Trophoblast cell (in vitro differentiated cells and primary cell): ENCODE measurements around the gene B3GAT1.
A peak's percentile ranks its signal among the peaks of the same experiment; 100 is the strongest.

ENCODE experiments used
- DNase-seq, 2 donors: peaks; one replicate each; pipeline ENCODE4 v3.0.0-alpha.2; 2016
- H2AFZ ChIP-seq: 2 replicates; pipeline ENCODE4 v1.6.1; 2013; ENCODE audit warnings: low read length, moderate library complexity, mild to moderate bottlenecking; ENCODE audit not compliant: insufficient read depth, poor library complexity
- H2AK5ac ChIP-seq: 2 replicates; pipeline ENCODE4 v1.6.1; 2013; ENCODE audit warnings: mild to moderate bottlenecking, low read length
- H2BK120ac ChIP-seq: 2 replicates; pipeline ENCODE4 v1.6.1; 2013; ENCODE audit warnings: low read length, mild to moderate bottlenecking, moderate library complexity; ENCODE audit not compliant: insufficient read depth, poor library complexity
- H2BK12ac ChIP-seq: 2 replicates; pipeline ENCODE4 v1.6.1; 2013; ENCODE audit warnings: mild to moderate bottlenecking, low read length, moderate library complexity
- H2BK5ac ChIP-seq: 2 replicates; pipeline ENCODE4 v1.6.1; 2013; ENCODE audit warnings: low read length, low read depth, moderate library complexity, mild to moderate bottlenecking; ENCODE audit not compliant: poor library complexity
- H3K14ac ChIP-seq: 2 replicates; pipeline ENCODE4 v1.6.1; 2013; ENCODE audit warnings: mild to moderate bottlenecking, low read length
- H3K18ac ChIP-seq: 2 replicates; pipeline ENCODE4 v1.6.1; 2013; ENCODE audit warnings: mild to moderate bottlenecking, low read length
- H3K23ac ChIP-seq: 2 replicates; pipeline ENCODE4 v1.6.1; 2013; ENCODE audit warnings: low read length
- H3K27ac ChIP-seq: 2 replicates; pipeline ENCODE4 v1.5.1; 2013; ENCODE audit warnings: low read depth, mild to moderate bottlenecking, inconsistent platforms, low read length, moderate library complexity
- H3K27me3 ChIP-seq: 2 replicates; pipeline ENCODE4 v1.6.1; 2013; ENCODE audit warnings: inconsistent platforms, mild to moderate bottlenecking, low read length, moderate library complexity; ENCODE audit not compliant: insufficient read depth
- H3K36me3 ChIP-seq, 2 experiments: 1 replicate in 1 of 2; 2 replicates in 1 of 2; pipeline ENCODE4 v1.6.1; 2013; ENCODE audit warnings: low read length in 2 of 2, mild to moderate bottlenecking in 2 of 2, moderate library complexity in 1 of 2; ENCODE audit not compliant: insufficient read depth in 2 of 2, control insufficient read depth in 1 of 2
- H3K4ac ChIP-seq: 2 replicates; pipeline ENCODE4 v1.6.1; 2013; ENCODE audit warnings: low read depth, mild to moderate bottlenecking, low read length, moderate library complexity
- H3K4me1 ChIP-seq, 2 experiments: 1 replicate in 1 of 2; 2 replicates in 1 of 2; pipeline ENCODE4 v1.6.1; 2013; ENCODE audit warnings: low read length in 2 of 2, mild to moderate bottlenecking in 2 of 2, moderate library complexity in 1 of 2; ENCODE audit not compliant: insufficient read depth in 2 of 2, control insufficient read depth in 1 of 2
- H3K4me2 ChIP-seq: 2 replicates; pipeline ENCODE4 v1.6.1; 2013; ENCODE audit warnings: inconsistent platforms, mild to moderate bottlenecking, low read length, moderate library complexity
- H3K4me3 ChIP-seq: 2 replicates; pipeline ENCODE4 v1.5.1; 2013; ENCODE audit warnings: mild to moderate bottlenecking, low read depth, low read length, inconsistent platforms
- H3K79me1 ChIP-seq: one replicate; pipeline ENCODE4 v1.6.1; 2013; ENCODE audit warnings: low read length
- H3K79me2 ChIP-seq: 2 replicates; pipeline ENCODE4 v1.6.1; 2013; ENCODE audit warnings: low read length, mild to moderate bottlenecking; ENCODE audit not compliant: control insufficient read depth, insufficient read depth, poor library complexity
- H3K9ac ChIP-seq: 2 replicates; pipeline ENCODE4 v1.6.1; 2013; ENCODE audit warnings: mild to moderate bottlenecking, low read length
- H3K9me3 ChIP-seq: 2 replicates; pipeline ENCODE4 v1.6.1; 2013; ENCODE audit warnings: low read depth, mild to moderate bottlenecking, control low read depth, inconsistent platforms, low read length; ENCODE audit not compliant: insufficient read depth
- H4K12ac ChIP-seq: 2 replicates; pipeline ENCODE4 v1.6.1; 2013; ENCODE audit warnings: low read depth, mild to moderate bottlenecking, low read length, moderate library complexity
- H4K8ac ChIP-seq: 2 replicates; pipeline ENCODE4 v1.6.1; 2013; ENCODE audit warnings: low read depth, mild to moderate bottlenecking, low read length, moderate library complexity
- H4K91ac ChIP-seq: one replicate; pipeline ENCODE4 v1.6.1; 2013; ENCODE audit warnings: low read depth, mild to moderate bottlenecking, low read length, moderate library complexity
- WGBS: extraction: QIAGEN DNeasy Blood & Tissue Kit; methylation state at CpG from one replicate; pipeline ENCODE4 v1.1.7; 2013; ENCODE audit warnings: missing lambda C conversion rate; ENCODE audit not compliant: insufficient read length, insufficient coverage; ENCODE audit errors: extremely low coverage; 5-methylcytosine and 5-hydroxymethylcytosine counted together

Gene B3GAT1

GRCh38 chr11:134453441-134453840 is 41.4 kb upstream of the B3GAT1 start:
- no peak overlapping the region for H4K91ac ChIP-seq
- H3K27ac ChIP-seq, result no peak overlapping the region
- no peak overlapping the region for H3K4me3 ChIP-seq
- H3K4ac ChIP-seq, result no peak overlapping the region
- H3K14ac ChIP-seq, result no peak overlapping the region
- no peak overlapping the region for H3K9ac ChIP-seq
- no peak overlapping the region for H4K8ac ChIP-seq
- no peak overlapping the region for H3K18ac ChIP-seq
- WGBS, result no CpG with 5 or more reads among the region's 6 CpGs
- peaks cover 15% of the 10 kb centered on the region for H3K9me3 ChIP-seq
- H2BK120ac ChIP-seq, result no peak overlapping the region
- no peak overlapping the region for H4K12ac ChIP-seq
- H2BK5ac ChIP-seq, result no peak overlapping the region
- no peak overlapping the region for H2AFZ ChIP-seq
- H2BK12ac ChIP-seq, result no peak overlapping the region
- no peak for DNase-seq
- H3K27me3 ChIP-seq, result no peaks in the 10 kb centered on the region
- H3K23ac ChIP-seq, result no peak overlapping the region
- H2AK5ac ChIP-seq, result no peak overlapping the region
- H3K36me3 ChIP-seq, result no peaks in the 10 kb centered on the region
- no peaks in the 10 kb centered on the region for H3K79me1 ChIP-seq
- H3K4me2 ChIP-seq, result no peak overlapping the region
- no peaks in the 10 kb centered on the region for H3K4me1 ChIP-seq
- H3K79me2 ChIP-seq, result no peaks in the 10 kb centered on the region

GRCh38 chr11:134452838-134453155 is 40.8 kb upstream of the B3GAT1 start:
- Histone ChIP-seq H3K18ac (no peak overlapping the region), H2BK5ac (no peak overlapping the region), H3K4me3 (no peak overlapping the region), H3K27me3 (no peaks in the 10 kb centered on the region), H3K79me2 (no peaks in the 10 kb centered on the region), H4K8ac (no peak overlapping the region), H3K36me3 (no peaks in the 10 kb centered on the region), H2BK12ac (no peak overlapping the region), H3K4ac (no peak overlapping the region), H3K79me1 (no peaks in the 10 kb centered on the region), H3K23ac (no peak overlapping the region), H3K27ac (no peak overlapping the region), H2AK5ac (no peak overlapping the region), H3K4me1 (no peaks in the 10 kb centered on the region), H3K4me2 (no peak overlapping the region), H3K9ac (no peak overlapping the region), H2BK120ac (no peak overlapping the region), H4K91ac (no peak overlapping the region), H4K12ac (no peak overlapping the region), H3K9me3 (peaks cover 12% of the 10 kb centered on the region), H3K14ac (no peak overlapping the region), H2AFZ (no peak overlapping the region)
- no CpG with 5 or more reads among the region's 5 CpGs for WGBS
- no peak for DNase-seq

DNA sequence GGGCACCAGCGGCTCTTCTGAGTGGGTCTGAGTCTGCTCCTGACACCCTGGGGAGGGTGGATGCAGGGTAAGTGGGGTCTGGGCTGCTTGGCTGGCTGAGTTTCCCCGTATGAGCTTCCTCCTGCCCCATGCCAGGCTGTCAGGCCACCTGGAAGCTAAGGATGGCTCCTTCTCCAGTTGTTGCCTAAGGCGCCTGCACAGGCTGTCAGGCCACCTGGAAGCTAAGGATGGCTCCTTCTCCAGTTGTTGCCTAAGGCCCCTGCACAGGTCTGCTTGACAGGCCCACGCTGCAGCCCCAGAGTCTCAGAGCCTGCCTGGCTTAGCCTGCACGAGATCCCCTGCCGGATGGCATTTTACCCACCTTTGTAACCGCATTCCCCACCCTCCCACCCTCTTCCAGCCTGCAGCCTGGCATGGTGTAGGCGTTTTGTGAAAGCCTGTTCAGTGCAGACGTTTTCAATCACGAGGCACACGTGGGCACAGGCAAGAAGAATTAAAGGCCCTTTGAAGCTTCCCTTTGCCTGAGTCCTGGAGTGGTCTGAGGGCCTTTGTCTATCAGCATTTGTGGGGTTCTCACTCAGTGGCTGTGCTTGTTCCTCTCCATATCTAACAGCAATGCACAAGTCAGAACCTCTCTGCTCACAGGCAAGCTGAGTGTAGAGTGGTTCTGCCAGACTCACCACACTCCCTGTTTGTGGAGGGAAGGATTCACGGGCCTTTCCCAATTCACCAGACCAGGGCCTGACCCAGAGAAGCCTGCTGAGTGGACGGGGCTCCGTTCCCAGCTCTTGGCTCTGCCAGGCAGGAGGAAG is 40.2 kb upstream of the B3GAT1 start:
- H3K4ac ChIP-seq, result no peak overlapping the region
- H4K8ac ChIP-seq, result no peak overlapping the region
- no peak overlapping the region for H2AK5ac ChIP-seq
- H3K9me3 ChIP-seq, result peaks cover 8% of the 10 kb centered on the region
- no peak overlapping the region for H2BK12ac ChIP-seq
- no peak overlapping the region for H4K91ac ChIP-seq
- no peak for DNase-seq
- H2BK5ac ChIP-seq, result no peak overlapping the region
- H3K23ac ChIP-seq, result no peak overlapping the region
- H3K79me2 ChIP-seq, result no peaks in the 10 kb centered on the region
- no CpG with 5 or more reads among the region's 14 CpGs for WGBS
- H3K4me2 ChIP-seq, result no peak overlapping the region
- H3K9ac ChIP-seq, result no peak overlapping the region
- no peak overlapping the region for H3K27ac ChIP-seq
- no peak overlapping the region for H3K4me3 ChIP-seq
- no peak overlapping the region for H3K14ac ChIP-seq
- H3K4me1 ChIP-seq, result no peaks in the 10 kb centered on the region
- no peak overlapping the region for H2BK120ac ChIP-seq
- no peaks in the 10 kb centered on the region for H3K36me3 ChIP-seq
- H4K12ac ChIP-seq, result no peak overlapping the region
- H2AFZ ChIP-seq, result no peak overlapping the region
- H3K18ac ChIP-seq, result no peak overlapping the region
- no peaks in the 10 kb centered on the region for H3K27me3 ChIP-seq
- H3K79me1 ChIP-seq, result no peaks in the 10 kb centered on the region

GRCh38 chr11:134450186-134450585 is 38.1 kb upstream of the B3GAT1 start:
- H3K9ac ChIP-seq, result no peak overlapping the region
- no peaks in the 10 kb centered on the region for H3K79me1 ChIP-seq
- no peak overlapping the region for H2AFZ ChIP-seq
- H2BK120ac ChIP-seq, result no peak overlapping the region
- peaks cover 6% of the 10 kb centered on the region for H3K9me3 ChIP-seq
- no peak overlapping the region for H3K4me3 ChIP-seq
- H4K91ac ChIP-seq, result no peak overlapping the region
- H3K18ac ChIP-seq, result no peak overlapping the region
- DNase-seq, result peak in 1 of 2 donors; percentile 1
- WGBS, result no CpG with 5 or more reads among the region's 7 CpGs
- no peak overlapping the region for H3K27ac ChIP-seq
- no peak overlapping the region for H3K4me2 ChIP-seq
- no peak overlapping the region for H2AK5ac ChIP-seq
- H3K14ac ChIP-seq, result no peak overlapping the region
- no peak overlapping the region for H4K8ac ChIP-seq
- H2BK5ac ChIP-seq, result no peak overlapping the region
- H3K4me1 ChIP-seq, result no peaks in the 10 kb centered on the region
- no peak overlapping the region for H3K23ac ChIP-seq
- H2BK12ac ChIP-seq, result no peak overlapping the region
- H4K12ac ChIP-seq, result no peak overlapping the region
- H3K79me2 ChIP-seq, result no peaks in the 10 kb centered on the region
- H3K4ac ChIP-seq, result no peak overlapping the region
- no peaks in the 10 kb centered on the region for H3K27me3 ChIP-seq
- no peaks in the 10 kb centered on the region for H3K36me3 ChIP-seq
